Psoas muscle (tissue), 8 donors: ENCODE measurements around the gene LSAMP. TPM values are rescaled to one million over a fixed set of nuclear protein-coding genes. Genes with fewer than 3 reads are reported as not detected.
A peak's percentile ranks its signal among the peaks of the same experiment; 100 is the strongest.

Experiments
- ATAC-seq, 4 donors: fragments of 200-7000 bp; cut with Tn5 transposase; one replicate each; pipeline ENCODE4 v1.9.1; 2020; ENCODE audit warnings: moderate library complexity in 3 of 4, mild to moderate bottlenecking in 2 of 4
- DNase-seq, 2 donors: peaks; one replicate each; pipeline ENCODE4 v3.0.0-alpha.2; 2020
- H3K27ac ChIP-seq: fragments of 200-600 bp; one replicate; pipeline ENCODE4 v1.8.0; 2022
- H3K27me3 ChIP-seq, 3 donors: fragments of 200-600 bp in 1 of 3; one replicate each; pipeline versions ENCODE4 v1.6.1 to v1.8.0; 2013 to 2022; ENCODE audit warnings: low read length in 2 of 3, mild to moderate bottlenecking in 2 of 3, moderate library complexity in 1 of 3; ENCODE audit not compliant: insufficient read depth in 3 of 3
- H3K36me3 ChIP-seq, 2 donors: fragments of 200-600 bp in 1 of 2; one replicate each; pipeline versions ENCODE4 v1.6.1 to v1.8.0; 2013 to 2022; ENCODE audit warnings: low read depth in 1 of 2, mild to moderate bottlenecking in 1 of 2, moderate library complexity in 1 of 2; ENCODE audit not compliant: insufficient read depth in 1 of 2
- H3K4me1 ChIP-seq: fragments of 200-600 bp; one replicate; pipeline ENCODE4 v1.8.0; 2022
- H3K4me3 ChIP-seq: fragments of 200-600 bp; one replicate; pipeline ENCODE4 v1.8.0; 2022; ENCODE audit warnings: mild to moderate bottlenecking
- H3K9me3 ChIP-seq: fragments of 200-600 bp; one replicate; pipeline ENCODE4 v1.8.0; 2022
- CTCF ChIP-seq: fragments of 200-600 bp; IDR thresholded peaks from one replicate; pipeline ENCODE4 v1.8.0; 2022; ENCODE audit warnings: antibody characterized with exemption
- WGBS, 3 donors: extraction: QIAGEN DNeasy Blood & Tissue Kit; methylation state at CpG; one replicate each; pipeline versions ENCODE4 v1.1.6 to v1.1.7; 2013; 5-methylcytosine and 5-hydroxymethylcytosine counted together
- intact Hi-C, 2 donors: fragments of 100-400 bp; cut with DNase I; formaldehyde crosslinking; loops; one replicate each; pipeline versions ENCODE4 v1.11.0 to v1.14.2; 2022
- polyA plus RNA-seq, 3 donors: library from polyadenylated mRNA; stranded (reverse); fragments of 200-250 nt; gene quantifications; one replicate each; pipeline ENCODE4 v1.2.3, GENCODE V29; 2013
- total RNA-seq, 4 donors: library from RNA; stranded (reverse); fragmentation: NEBNext Ultra II Directional in 2 of 4; extraction: Animal tissue kit (Norgen Biotek cat#: 25700) in 2 of 4; gene quantifications; one replicate each; pipeline versions ENCODE4 v1.2.1 to v1.2.4, GENCODE V29; 2021 to 2023
- donor health status: healthy with polysubstance abuse.
- donor health status: DM: no; HTN: no; CAD: no; lungs with moderate emphysema.
- donor health status: Bipolar disorder and iron deficiency.
- donor health status: healthy.
- donor health status: DM: yes; HTN: yes; CAD: no.
- donor health status: DM: no; HTN: no; CAD: no.
- donor health status: DM: no; HTN: no; CAD: no.
- donor health status: DM: yes; HTN: yes; CAD: no.

LSAMP gene
- total and polyA plus RNA-seq, 7 donors = 0.01 to 0.17 (median 0.04) TPM; not detected in 4

- Histone ChIP-seq H3K36me3 (no peaks in the 10 kb centered on the region), H3K4me1 (no peaks in the 10 kb centered on the region), H3K9me3 (no peaks in the 10 kb centered on the region), H3K4me3 (no peak overlapping the region), H3K27ac (no peak overlapping the region), H3K27me3 (no peaks in the 10 kb centered on the region)
- TF ChIP-seq CTCF = no peak
- no peak for ATAC-seq
- DNase-seq = no peak
- 82 to 89% (median 82%) methylated on average over 3 of the region's 3 CpGs for WGBS, 3 donors
- intact Hi-C loops = no loop called here
Observed at GRCh38 chr3:115975353-115975752, 469.9 kb downstream of the LSAMP start.

GRCh38 chr3:115974940-115975339 lies 470.3 kb downstream of the LSAMP start:
- Histone ChIP-seq H3K9me3 (no peaks in the 10 kb centered on the region), H3K4me1 (no peaks in the 10 kb centered on the region), H3K4me3 (no peak overlapping the region), H3K27me3 (no peaks in the 10 kb centered on the region), H3K27ac (no peak overlapping the region), H3K36me3 (no peaks in the 10 kb centered on the region)
- ATAC-seq = no peak
- intact Hi-C loops = no loop called here
- DNase-seq = no peak
- TF ChIP-seq CTCF = no peak

GRCh38 chr3:115968871-115969270 lies 476.4 kb downstream of the LSAMP start:
- Histone ChIP-seq H3K9me3 (no peaks in the 10 kb centered on the region), H3K27ac (no peak overlapping the region), H3K27me3 (no peaks in the 10 kb centered on the region), H3K4me1 (no peaks in the 10 kb centered on the region), H3K36me3 (no peaks in the 10 kb centered on the region), H3K4me3 (no peak overlapping the region)
- ATAC-seq (no peak), DNase-seq (no peak)
- intact Hi-C loops = no loop called here
- no peak for TF ChIP-seq CTCF
- WGBS, 3 donors = 81 to 91% (median 83%) methylated on average over 4 of the region's 4 CpGs

GRCh38 chr3:115961380-115961779 lies 483.9 kb downstream of the LSAMP start:
- ATAC-seq (peak in 1 of 4 donors; percentile 26), DNase-seq (peak in 1 of 2 donors; percentile 49)
- Histone ChIP-seq H3K36me3 (no peaks in the 10 kb centered on the region), H3K4me3 (no peak overlapping the region), H3K27ac (no peak overlapping the region), H3K4me1 (no peaks in the 10 kb centered on the region), H3K9me3 (no peaks in the 10 kb centered on the region), H3K27me3 (no peaks in the 10 kb centered on the region)
- WGBS, 3 donors = 49 to 58% (median 54%) methylated on average over 4 of the region's 4 CpGs
- intact Hi-C loops = no loop called here
- TF ChIP-seq CTCF = no peak

GRCh38 chr3:115960799-115961198 lies 484.5 kb downstream of the LSAMP start:
- H3K4me1 ChIP-seq = no peaks in the 10 kb centered on the region
- no peak for DNase-seq
- H3K4me3 ChIP-seq = no peak overlapping the region
- no peaks in the 10 kb centered on the region for H3K27me3 ChIP-seq
- 30 to 37% (median 34%) methylated on average over 5 of the region's 5 CpGs for WGBS, 3 donors
- intact Hi-C loops = no loop called here
- no peak overlapping the region for H3K27ac ChIP-seq
- H3K36me3 ChIP-seq = no peaks in the 10 kb centered on the region
- no peak for TF ChIP-seq CTCF
- H3K9me3 ChIP-seq = no peaks in the 10 kb centered on the region
- no peak for ATAC-seq
